Measurements from ENCODE around the gene SYNRG. TPM values are rescaled to one million over a fixed set of nuclear protein-coding genes. Genes with fewer than 3 reads are reported as not detected.
"Not testable (repeated sequence)": the region's sequence is repeated elsewhere in the genome, so short reads cannot be mapped to it uniquely, and the experiment has no call there.

The SYNRG gene
- total RNA-seq, 1 experiment from 2014 or later, result 5.0 TPM

DNA sequence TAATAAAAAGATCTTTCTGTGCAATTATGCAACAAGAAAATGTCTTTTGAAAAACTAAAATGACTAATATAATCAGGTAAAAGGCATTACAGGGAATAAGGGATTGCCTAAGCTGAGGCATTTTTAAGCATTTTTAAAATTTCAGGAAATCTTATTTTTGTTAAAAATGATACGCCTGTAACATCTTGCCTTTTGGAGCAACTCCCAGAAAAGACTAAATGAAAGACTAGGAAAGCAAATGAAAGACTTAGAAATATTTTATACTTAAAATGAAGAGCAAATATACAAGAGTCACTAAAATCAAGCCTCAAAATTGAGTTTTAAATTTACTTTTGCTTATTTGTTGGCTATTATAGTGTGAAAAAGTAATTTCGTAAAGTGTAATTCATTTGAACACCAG lies 63.7 kb downstream of the SYNRG start:
- DNase-seq (ENCODE audit: low read depth), result no peak

DNA sequence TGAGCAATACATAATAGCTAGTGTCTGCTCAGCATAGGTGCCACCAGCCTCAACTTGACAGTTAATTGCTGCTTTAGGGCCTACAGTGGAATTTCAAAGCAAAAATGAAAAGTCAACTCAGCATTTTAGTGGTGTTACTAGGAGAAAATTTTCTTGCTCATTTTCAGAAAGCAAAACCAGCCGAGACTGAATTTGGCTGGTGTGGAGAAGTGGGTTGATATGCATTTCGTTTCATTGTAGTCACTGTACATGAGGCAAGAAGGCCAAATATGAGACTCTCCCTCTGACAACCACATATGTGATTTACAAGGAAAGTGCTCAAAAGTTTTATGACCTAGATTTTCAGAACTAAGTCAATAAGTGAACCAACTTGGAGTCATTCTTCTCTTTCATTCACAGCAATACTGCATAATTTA lies 65.6 kb downstream of the SYNRG start:
- DNase-seq (ENCODE audit: low read depth), result no peak

DNA sequence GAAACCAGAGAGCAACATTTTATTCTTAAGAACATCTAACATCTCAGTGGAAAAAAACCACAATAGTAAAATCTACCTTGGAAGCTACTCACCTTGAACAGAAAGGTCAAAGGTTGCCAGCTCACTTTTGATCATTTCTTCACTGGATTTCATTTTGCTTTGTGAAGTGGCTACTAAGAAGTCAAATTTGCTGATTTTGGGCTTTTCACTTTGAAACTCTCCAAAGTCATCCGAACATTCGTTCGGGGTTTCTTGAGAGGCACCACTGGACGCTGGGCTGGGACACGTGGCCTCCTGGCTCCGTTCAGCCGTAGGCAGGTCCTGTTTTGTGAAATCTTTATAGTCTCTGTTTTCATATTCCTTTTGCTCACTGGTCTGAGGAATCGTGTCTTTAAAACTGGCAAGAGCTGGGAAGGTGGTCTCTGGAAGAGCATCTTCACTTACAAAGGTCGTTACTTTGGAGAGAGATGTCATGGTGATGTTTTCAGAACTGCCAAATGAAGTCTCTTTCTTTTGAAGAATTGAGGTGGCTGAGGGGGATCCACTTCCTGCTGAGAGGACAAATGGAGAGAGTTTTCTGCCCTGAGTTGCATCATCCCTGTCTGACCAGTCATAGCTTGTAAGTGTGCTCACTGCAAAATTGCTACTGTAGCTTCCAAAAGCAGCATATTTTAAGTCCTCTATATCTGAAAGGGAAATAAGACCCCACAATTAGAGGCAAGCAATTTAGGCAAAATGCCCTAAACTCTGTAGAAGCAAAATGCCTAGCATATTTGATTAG lies 67.1 kb downstream of the SYNRG start:
- no peak for DNase-seq (ENCODE audit: low read depth)

GRCh38 chr17:37538981-37539659 lies 70.1 kb downstream of the SYNRG start:
- no peak for DNase-seq (ENCODE audit: low read depth)

DNA sequence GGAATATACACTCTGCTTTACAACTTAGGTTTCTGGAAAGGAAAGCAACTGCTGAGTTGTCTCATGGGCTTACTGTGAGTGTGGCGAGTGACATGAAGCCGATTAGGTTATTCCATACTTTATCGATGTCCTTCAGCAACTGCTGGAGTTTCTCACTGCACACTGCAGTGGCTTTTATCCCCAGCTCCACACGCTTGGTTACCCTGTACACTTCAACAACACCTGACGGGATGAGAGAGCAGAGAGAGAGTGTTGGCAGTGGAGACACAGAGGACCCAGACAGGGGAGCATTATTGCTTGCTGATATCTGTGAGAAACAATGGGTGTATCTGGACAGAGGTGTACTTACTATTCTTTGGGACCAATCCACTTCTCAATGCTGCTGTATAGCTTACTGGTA lies 73.3 kb downstream of the SYNRG start:
- no peak for DNase-seq (ENCODE audit: low read depth)

- no peak for DNase-seq (ENCODE audit: low read depth)
Measured at GRCh38 chr17:37532756-37533155, 76.5 kb downstream of the SYNRG start.

- DNase-seq (ENCODE audit: low read depth), result no peak
Measured at GRCh38 chr17:37530420-37530819, 78.8 kb downstream of the SYNRG start.

- peak; percentile 33 for DNase-seq (ENCODE audit: low read depth)
Measured at GRCh38 chr17:37527249-37527851, 81.9 kb downstream of the SYNRG start.

GRCh38 chr17:37523715-37524219 lies 85.5 kb downstream of the SYNRG start:
- DNase-seq (ENCODE audit: low read depth), result no peak

DNA sequence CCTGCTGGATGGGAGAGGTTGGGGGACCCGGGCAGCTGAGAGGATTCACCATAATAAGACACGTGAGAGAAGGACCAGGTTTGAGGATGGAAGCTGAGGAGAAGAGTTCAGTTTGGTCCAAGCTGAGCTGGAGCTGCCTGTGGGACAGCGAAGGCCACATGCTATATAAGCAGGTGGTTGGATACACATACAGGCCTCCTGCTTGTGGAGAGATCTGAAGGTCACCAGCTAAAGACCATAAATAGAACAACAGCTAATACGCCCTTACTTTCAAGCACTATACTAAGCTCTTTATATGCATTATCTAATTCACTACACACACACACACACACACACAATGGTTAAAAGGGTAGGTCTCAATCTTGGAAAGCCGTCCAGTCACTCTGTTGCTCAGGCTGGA lies 87.4 kb downstream of the SYNRG start:
- DNase-seq (ENCODE audit: low read depth), result no peak

GRCh38 chr17:37520174-37520573 lies 89.0 kb downstream of the SYNRG start:
- DNase-seq (ENCODE audit: low read depth), result no peak

DNA sequence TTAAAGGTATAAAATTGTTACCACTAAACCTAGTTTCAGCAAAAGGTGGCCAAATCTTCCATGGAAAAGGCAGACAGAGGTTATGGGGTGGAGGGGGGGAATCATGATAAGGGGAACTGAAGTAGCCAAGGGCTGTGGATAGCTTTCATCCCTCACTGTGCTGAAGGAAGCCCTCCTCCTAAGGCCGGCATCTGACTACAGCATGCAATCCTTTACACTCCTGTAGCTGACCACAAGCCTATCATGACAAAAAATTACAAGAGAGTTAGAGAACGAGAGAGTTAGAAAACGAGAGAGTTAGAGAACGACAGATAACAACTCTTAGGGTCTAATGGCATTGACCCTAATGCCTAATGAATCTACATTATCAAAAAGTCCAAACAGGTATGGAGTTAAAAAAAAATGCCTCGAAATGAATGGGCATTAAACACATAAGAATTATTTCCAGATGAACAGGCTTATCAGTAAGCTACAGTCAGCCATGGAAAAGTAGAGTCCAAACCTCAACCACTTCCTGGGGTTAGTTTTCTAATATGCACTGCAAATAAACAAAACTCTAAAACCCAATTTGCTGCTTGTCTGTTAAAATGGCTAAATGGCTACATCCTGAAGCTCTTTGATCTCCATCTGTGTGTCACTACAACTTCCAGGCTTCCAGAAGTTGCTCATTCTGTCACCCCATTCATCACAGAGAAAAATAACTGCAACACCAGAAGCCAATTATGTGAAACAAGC lies 89.8 kb downstream of the SYNRG start:
- DNase-seq (ENCODE audit: low read depth), result peak; percentile 16

DNA sequence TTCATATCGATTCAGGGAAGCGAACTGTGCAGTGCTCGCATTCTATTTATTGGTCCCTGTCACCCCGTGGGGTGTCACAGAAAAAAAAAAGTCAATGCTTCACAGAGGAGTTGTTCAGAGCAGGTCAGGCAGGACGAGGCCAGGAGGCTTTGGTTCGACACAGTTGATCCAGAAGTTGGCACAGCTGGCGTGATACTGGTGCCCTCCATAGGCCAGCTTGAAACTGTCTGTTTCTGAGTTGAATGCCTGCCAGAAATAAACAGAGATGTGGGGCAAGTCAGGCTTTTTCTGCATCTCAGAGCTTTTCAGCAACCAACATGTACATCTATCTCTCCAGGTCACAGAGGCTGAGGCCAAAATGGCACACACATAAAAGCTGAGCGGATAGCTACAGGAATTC lies 90.4 kb downstream of the SYNRG start:
- DNase-seq (ENCODE audit: low read depth), result no peak

GRCh38 chr17:37517881-37518280 lies 91.3 kb downstream of the SYNRG start:
- DNase-seq (ENCODE audit: low read depth), result no peak

GRCh38 chr17:37516127-37516571 lies 93.1 kb downstream of the SYNRG start:
- DNase-seq (ENCODE audit: low read depth), result no peak

- no peak for DNase-seq (ENCODE audit: low read depth)
Measured at GRCh38 chr17:37513711-37514110, 95.5 kb downstream of the SYNRG start.

GRCh38 chr17:37512442-37513068 lies 96.7 kb downstream of the SYNRG start:
- no peak for DNase-seq (ENCODE audit: low read depth)

DNA sequence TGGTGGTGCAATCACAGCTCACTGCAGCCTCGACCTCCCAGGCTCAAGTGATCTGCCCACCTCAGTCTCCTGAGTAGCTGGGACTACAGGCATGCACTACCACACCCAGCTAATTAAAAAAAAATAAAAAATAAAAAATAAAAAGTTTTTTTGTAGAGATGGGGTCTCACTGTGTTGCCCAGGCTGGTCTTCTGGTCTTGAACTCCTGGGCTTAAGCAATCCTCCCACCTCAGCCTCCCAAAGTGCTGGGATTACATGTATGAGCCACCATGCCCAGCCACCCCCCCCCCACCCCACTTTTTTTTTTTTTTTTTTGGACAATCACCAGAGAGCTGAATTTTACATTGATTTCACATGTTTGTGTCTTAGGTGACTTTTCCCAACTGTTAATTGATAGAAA lies 97.6 kb downstream of the SYNRG start:
- not testable (repeated sequence) for DNase-seq (ENCODE audit: low read depth)

DNA sequence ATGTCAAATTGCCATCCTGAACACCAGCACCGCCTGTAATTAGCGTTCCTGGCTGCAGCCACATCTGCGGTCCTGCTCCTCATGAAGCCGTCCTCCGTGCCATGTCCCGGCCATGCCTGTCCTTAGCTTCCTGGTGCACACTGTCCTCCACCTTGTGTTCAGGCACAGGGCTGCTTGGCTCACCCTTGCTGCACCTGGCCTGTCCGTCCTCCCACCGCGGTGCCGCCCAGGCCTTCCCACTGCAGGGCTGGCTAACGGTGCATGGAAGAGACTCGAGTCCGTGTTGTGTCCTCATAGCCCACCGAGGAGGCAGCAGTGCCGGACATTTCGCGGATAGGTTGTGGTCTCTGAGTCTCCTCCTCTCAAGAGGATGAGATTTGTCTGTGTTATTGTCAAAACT lies 99.2 kb downstream of the SYNRG start:
- no peak for DNase-seq (ENCODE audit: low read depth)

GRCh38 chr17:37507111-37507510 lies 102.1 kb downstream of the SYNRG start:
- no peak for DNase-seq (ENCODE audit: low read depth)

DNA sequence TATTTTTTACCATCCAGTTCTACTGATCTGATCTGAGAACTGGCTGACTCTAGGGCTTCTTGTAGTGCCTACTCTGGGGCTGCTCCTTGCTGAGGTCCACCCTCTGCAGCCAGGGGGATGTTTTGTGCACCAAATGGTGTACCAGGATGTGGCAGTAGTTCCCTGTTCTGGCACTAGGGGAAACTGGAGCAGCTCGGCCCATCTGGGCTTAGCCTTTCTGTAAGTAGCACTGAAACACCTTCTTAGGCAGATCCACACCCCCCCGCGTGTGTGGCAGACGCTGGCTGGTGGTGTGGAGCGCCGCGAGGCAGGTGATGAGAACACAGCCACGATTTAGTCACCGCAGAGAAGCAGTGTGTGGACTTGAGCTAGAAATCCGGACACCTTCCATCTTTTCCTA lies 102.5 kb downstream of the SYNRG start:
- peak; percentile 20 for DNase-seq (ENCODE audit: low read depth)

DNA sequence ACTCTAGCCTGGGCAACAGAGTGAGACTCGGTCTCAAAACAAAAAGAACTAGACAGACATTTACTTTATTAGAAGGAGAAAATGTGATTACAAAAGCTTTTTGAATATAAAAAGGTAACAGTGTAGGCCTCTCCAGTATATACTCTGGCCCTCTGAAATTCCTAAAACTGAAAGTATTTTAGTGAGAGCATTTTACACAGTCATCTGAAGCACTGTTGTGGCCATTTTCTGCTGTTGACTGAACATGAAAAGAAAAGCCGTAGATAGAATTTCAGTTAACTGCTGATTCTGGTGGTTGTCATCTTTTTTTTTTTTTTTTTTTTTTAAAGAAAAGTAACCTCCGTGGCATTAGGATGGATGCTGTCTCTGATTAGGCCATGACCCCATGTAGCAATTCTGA lies 103.9 kb downstream of the SYNRG start:
- no peak for DNase-seq (ENCODE audit: low read depth)
